GM23338 (cell line): ENCODE data around the gene UBE2G1. TPM values are rescaled to one million over a fixed set of nuclear protein-coding genes. Genes with fewer than 3 reads are reported as not detected.

Experiments used
- ATAC-seq: fragments of 200-7000 bp; cut with Tn5 transposase; 3 replicates; pipeline ENCODE4 v1.9.1; 2020
- DNase-seq: peaks from one replicate; pipeline ENCODE4 v3.0.0-alpha.2; 2015; ENCODE audit warnings: low spot score
- H2AFZ ChIP-seq: fragments of 200-600 bp; sonication (generic); 2 replicates; pipeline ENCODE4 v1.8.0; 2016; ENCODE audit warnings: antibody characterized with exemption, mild to moderate bottlenecking, moderate library complexity
- H3F3A ChIP-seq: fragments of 200-600 bp; sonication (generic); replicated peaks from 2 replicates; pipeline ENCODE4 v1.8.0; 2017; ENCODE audit warnings: antibody characterized with exemption, mixed run types, low read depth
- H3K27ac ChIP-seq: fragments of 200-600 bp; sonication (generic); 2 replicates; pipeline ENCODE4 v1.6.1; 2016; ENCODE audit warnings: low read depth
- H3K27me3 ChIP-seq: fragments of 200-600 bp; sonication (generic); 2 replicates; pipeline ENCODE4 v1.8.0; 2016; ENCODE audit warnings: mild to moderate bottlenecking, mixed run types, moderate library complexity; ENCODE audit not compliant: insufficient read depth
- H3K36me3 ChIP-seq: fragments of 200-600 bp; sonication (generic); 2 replicates; pipeline ENCODE4 v1.8.0; 2016; ENCODE audit warnings: mild to moderate bottlenecking; ENCODE audit not compliant: insufficient read depth
- H3K4me1 ChIP-seq: fragments of 200-600 bp; sonication (generic); 2 replicates; pipeline ENCODE4 v1.8.0; 2016; ENCODE audit warnings: mild to moderate bottlenecking, moderate library complexity; ENCODE audit not compliant: insufficient read depth
- H3K4me2 ChIP-seq: fragments of 200-600 bp; sonication (generic); 2 replicates; pipeline ENCODE4 v1.7.1; 2017; ENCODE audit warnings: mixed run types
- H3K4me3 ChIP-seq: fragments of 200-600 bp; sonication (generic); 2 replicates; pipeline ENCODE4 v1.6.1; 2016; ENCODE audit warnings: mixed run types
- H3K79me2 ChIP-seq: fragments of 200-600 bp; sonication (generic); replicated peaks from 2 replicates; pipeline ENCODE4 v1.8.0; 2017; ENCODE audit warnings: mild to moderate bottlenecking; ENCODE audit not compliant: insufficient read depth
- H3K9me2 ChIP-seq: fragments of 200-600 bp; sonication (generic); 2 replicates; pipeline ENCODE4 v1.8.0; 2017; ENCODE audit not compliant: insufficient read depth
- H4K20me1 ChIP-seq: fragments of 200-600 bp; sonication (generic); replicated peaks from 2 replicates; pipeline ENCODE4 v1.8.0; 2017; ENCODE audit warnings: mild to moderate bottlenecking; ENCODE audit not compliant: insufficient read depth
- H3K27ac Mint-ChIP-seq: 2 replicates; pipeline ENCODE4 v1.8.0; 2020; ENCODE audit warnings: inconsistent platforms, mild to moderate bottlenecking, moderate library complexity, mixed read lengths
- H3K27me3 Mint-ChIP-seq: 3 replicates; pipeline ENCODE4 v1.8.0; 2022; ENCODE audit warnings: low read depth, mild to moderate bottlenecking, moderate library complexity, mixed read lengths, inconsistent platforms; ENCODE audit not compliant: insufficient read depth, poor library complexity
- H3K36me3 Mint-ChIP-seq: 3 replicates; pipeline ENCODE4 v1.8.0; 2021; ENCODE audit warnings: low read depth, mild to moderate bottlenecking, inconsistent platforms, moderate library complexity, mixed read lengths
- H3K4me1 Mint-ChIP-seq: 3 replicates; pipeline ENCODE4 v1.8.0; 2020; ENCODE audit warnings: mild to moderate bottlenecking, inconsistent platforms, mixed read lengths
- H3K4me3 Mint-ChIP-seq: 3 replicates; pipeline ENCODE4 v1.8.0; 2021; ENCODE audit warnings: moderate library complexity, mild to moderate bottlenecking, inconsistent platforms, mixed read lengths
- H3K9me3 Mint-ChIP-seq: 3 replicates; pipeline ENCODE4 v1.8.0; 2020; ENCODE audit warnings: moderate library complexity, mild to moderate bottlenecking, inconsistent platforms, mixed read lengths
- CREB1 ChIP-seq: fragments of 250-450 bp; sonication (Bioruptor Pico); IDR thresholded peaks from 2 replicates; pipeline ENCODE4 v1.5.0; 2020; ENCODE audit warnings: low read depth, mild to moderate bottlenecking, moderate library complexity
- EZH2 ChIP-seq: fragments of 200-600 bp; sonication (generic); IDR thresholded peaks from one replicate; pipeline ENCODE4 v1.8.0; 2017; ENCODE audit warnings: antibody characterized with exemption, mild to moderate bottlenecking, low read depth; ENCODE audit not compliant: unreplicated experiment
- EZH2phosphoT487 ChIP-seq: fragments of 200-600 bp; sonication (generic); IDR thresholded peaks from one replicate; pipeline ENCODE4 v1.8.1; 2018; ENCODE audit warnings: antibody characterized with exemption; ENCODE audit not compliant: unreplicated experiment
- JUNB ChIP-seq: IDR thresholded peaks from one replicate; pipeline ENCODE4 v1.6.1; 2016; ENCODE audit warnings: antibody characterized with exemption; ENCODE audit not compliant: unreplicated experiment
- NANOG ChIP-seq: IDR thresholded peaks from 2 replicates; pipeline ENCODE4 v1.6.1; 2016; ENCODE audit warnings: antibody characterized with exemption, borderline replicate concordance
- STAT1 ChIP-seq: IDR thresholded peaks from one replicate; pipeline ENCODE4 v1.6.1; 2016; ENCODE audit warnings: antibody characterized with exemption; ENCODE audit not compliant: unreplicated experiment
- ZNF114 ChIP-seq: fragments of 250-450 bp; sonication (Bioruptor Pico); IDR thresholded peaks from 2 replicates; pipeline ENCODE4 v1.5.0; 2020; ENCODE audit warnings: mild to moderate bottlenecking, moderate library complexity
- polyA plus RNA-seq: library from polyadenylated mRNA; unstranded; fragments of >200 nt; fragmentation: Nextera tagmentation; extraction: Ambion mirVana; gene quantifications from 2 replicates; pipeline ENCODE4 v1.2.1, GENCODE V29; 2016
- total RNA-seq: library from RNA; depleted of rRNA; stranded (reverse); fragments of >200 nt; shearing (Covaris generic); gene quantifications from 2 replicates; pipeline ENCODE4 v1.2.3, GENCODE V29; 2014
- TF ChIP-seq, protein P1 (sequence below), 2 experiments: fragments of 200-600 bp in 1 of 2; sonication (generic) in 1 of 2; conservative IDR thresholded peaks; 2 replicates each; pipeline versions ENCODE4 v1.5.1 to v1.6.1; 2016 to 2017; ENCODE audit warnings: antibody characterized with exemption in 2 of 2, low read depth in 2 of 2, mild to moderate bottlenecking in 2 of 2, moderate library complexity in 1 of 2
- TF ChIP-seq, protein P2 (sequence below): IDR thresholded peaks from one replicate; pipeline ENCODE4 v1.6.1; 2018; ENCODE audit warnings: antibody characterized with exemption; ENCODE audit not compliant: unreplicated experiment
- TF ChIP-seq, protein P3 (sequence below): fragments of 250-450 bp; sonication (Bioruptor Pico); IDR thresholded peaks from 2 replicates; pipeline ENCODE4 v1.5.0; 2020; ENCODE audit warnings: mild to moderate bottlenecking, moderate library complexity

Gene UBE2G1
- total and polyA plus RNA-seq, 2 experiments from 2014 or later = 71.9 to 145 TPM

DNA sequence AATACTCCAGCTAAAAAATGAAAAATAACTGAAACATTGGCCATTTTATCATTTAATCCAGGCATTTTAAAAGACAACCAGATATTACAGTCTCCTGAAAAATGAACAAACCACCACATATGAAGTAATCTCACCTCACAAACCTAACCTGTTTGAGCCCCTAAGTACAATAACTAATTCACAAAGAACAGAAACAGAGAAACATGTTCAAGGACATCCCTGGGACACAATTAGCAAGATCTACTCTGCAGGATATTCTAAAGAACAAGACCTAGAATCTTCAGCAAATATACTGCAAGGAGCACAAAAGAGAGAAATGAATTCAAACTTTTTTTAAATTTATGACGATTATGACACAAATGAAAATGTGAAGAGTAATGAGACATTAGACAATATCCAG lies 51.9 kb downstream of the UBE2G1 start:
- H3K9me3 Mint-ChIP-seq = peaks cover 12% of the 10 kb centered on the region; the same call in 2 of the 3 replicates
- Histone ChIP-seq H2AFZ (no peak overlapping the region), H3K79me2 (peaks cover 100% of the 10 kb centered on the region), H3K27me3 (no peaks in the 10 kb centered on the region), H4K20me1 (peaks cover 62% of the 10 kb centered on the region), H3K36me3 (no peaks in the 10 kb centered on the region), H3K9me2 (no peaks in the 10 kb centered on the region), H3K27ac (no peak overlapping the region; the same call in 1 of the 2 replicates), H3K4me3 (no peak overlapping the region), H3K4me1 (peaks cover 42% of the 10 kb centered on the region), H3K4me2 (no peak overlapping the region), H3F3A (no peaks in the 10 kb centered on the region)
- TF ChIP-seq EZH2phosphoT487 (no peak), STAT1 (no peak), NANOG (no peak), ZNF114 (CRISPR knock-in tag) (no peak), JUNB (no peak), EZH2 (no peak), CREB1 (CRISPR knock-in tag) (no peak)
- TF ChIP-seq, protein P1, sequence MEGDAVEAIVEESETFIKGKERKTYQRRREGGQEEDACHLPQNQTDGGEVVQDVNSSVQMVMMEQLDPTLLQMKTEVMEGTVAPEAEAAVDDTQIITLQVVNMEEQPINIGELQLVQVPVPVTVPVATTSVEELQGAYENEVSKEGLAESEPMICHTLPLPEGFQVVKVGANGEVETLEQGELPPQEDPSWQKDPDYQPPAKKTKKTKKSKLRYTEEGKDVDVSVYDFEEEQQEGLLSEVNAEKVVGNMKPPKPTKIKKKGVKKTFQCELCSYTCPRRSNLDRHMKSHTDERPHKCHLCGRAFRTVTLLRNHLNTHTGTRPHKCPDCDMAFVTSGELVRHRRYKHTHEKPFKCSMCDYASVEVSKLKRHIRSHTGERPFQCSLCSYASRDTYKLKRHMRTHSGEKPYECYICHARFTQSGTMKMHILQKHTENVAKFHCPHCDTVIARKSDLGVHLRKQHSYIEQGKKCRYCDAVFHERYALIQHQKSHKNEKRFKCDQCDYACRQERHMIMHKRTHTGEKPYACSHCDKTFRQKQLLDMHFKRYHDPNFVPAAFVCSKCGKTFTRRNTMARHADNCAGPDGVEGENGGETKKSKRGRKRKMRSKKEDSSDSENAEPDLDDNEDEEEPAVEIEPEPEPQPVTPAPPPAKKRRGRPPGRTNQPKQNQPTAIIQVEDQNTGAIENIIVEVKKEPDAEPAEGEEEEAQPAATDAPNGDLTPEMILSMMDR (conservative IDR thresholded peaks at IDR 0.05; ENCODE audit: low read depth in 2 of 2) = no peak
- TF ChIP-seq, protein P2, sequence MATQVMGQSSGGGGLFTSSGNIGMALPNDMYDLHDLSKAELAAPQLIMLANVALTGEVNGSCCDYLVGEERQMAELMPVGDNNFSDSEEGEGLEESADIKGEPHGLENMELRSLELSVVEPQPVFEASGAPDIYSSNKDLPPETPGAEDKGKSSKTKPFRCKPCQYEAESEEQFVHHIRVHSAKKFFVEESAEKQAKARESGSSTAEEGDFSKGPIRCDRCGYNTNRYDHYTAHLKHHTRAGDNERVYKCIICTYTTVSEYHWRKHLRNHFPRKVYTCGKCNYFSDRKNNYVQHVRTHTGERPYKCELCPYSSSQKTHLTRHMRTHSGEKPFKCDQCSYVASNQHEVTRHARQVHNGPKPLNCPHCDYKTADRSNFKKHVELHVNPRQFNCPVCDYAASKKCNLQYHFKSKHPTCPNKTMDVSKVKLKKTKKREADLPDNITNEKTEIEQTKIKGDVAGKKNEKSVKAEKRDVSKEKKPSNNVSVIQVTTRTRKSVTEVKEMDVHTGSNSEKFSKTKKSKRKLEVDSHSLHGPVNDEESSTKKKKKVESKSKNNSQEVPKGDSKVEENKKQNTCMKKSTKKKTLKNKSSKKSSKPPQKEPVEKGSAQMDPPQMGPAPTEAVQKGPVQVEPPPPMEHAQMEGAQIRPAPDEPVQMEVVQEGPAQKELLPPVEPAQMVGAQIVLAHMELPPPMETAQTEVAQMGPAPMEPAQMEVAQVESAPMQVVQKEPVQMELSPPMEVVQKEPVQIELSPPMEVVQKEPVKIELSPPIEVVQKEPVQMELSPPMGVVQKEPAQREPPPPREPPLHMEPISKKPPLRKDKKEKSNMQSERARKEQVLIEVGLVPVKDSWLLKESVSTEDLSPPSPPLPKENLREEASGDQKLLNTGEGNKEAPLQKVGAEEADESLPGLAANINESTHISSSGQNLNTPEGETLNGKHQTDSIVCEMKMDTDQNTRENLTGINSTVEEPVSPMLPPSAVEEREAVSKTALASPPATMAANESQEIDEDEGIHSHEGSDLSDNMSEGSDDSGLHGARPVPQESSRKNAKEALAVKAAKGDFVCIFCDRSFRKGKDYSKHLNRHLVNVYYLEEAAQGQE = no peak
- TF ChIP-seq, protein P3, sequence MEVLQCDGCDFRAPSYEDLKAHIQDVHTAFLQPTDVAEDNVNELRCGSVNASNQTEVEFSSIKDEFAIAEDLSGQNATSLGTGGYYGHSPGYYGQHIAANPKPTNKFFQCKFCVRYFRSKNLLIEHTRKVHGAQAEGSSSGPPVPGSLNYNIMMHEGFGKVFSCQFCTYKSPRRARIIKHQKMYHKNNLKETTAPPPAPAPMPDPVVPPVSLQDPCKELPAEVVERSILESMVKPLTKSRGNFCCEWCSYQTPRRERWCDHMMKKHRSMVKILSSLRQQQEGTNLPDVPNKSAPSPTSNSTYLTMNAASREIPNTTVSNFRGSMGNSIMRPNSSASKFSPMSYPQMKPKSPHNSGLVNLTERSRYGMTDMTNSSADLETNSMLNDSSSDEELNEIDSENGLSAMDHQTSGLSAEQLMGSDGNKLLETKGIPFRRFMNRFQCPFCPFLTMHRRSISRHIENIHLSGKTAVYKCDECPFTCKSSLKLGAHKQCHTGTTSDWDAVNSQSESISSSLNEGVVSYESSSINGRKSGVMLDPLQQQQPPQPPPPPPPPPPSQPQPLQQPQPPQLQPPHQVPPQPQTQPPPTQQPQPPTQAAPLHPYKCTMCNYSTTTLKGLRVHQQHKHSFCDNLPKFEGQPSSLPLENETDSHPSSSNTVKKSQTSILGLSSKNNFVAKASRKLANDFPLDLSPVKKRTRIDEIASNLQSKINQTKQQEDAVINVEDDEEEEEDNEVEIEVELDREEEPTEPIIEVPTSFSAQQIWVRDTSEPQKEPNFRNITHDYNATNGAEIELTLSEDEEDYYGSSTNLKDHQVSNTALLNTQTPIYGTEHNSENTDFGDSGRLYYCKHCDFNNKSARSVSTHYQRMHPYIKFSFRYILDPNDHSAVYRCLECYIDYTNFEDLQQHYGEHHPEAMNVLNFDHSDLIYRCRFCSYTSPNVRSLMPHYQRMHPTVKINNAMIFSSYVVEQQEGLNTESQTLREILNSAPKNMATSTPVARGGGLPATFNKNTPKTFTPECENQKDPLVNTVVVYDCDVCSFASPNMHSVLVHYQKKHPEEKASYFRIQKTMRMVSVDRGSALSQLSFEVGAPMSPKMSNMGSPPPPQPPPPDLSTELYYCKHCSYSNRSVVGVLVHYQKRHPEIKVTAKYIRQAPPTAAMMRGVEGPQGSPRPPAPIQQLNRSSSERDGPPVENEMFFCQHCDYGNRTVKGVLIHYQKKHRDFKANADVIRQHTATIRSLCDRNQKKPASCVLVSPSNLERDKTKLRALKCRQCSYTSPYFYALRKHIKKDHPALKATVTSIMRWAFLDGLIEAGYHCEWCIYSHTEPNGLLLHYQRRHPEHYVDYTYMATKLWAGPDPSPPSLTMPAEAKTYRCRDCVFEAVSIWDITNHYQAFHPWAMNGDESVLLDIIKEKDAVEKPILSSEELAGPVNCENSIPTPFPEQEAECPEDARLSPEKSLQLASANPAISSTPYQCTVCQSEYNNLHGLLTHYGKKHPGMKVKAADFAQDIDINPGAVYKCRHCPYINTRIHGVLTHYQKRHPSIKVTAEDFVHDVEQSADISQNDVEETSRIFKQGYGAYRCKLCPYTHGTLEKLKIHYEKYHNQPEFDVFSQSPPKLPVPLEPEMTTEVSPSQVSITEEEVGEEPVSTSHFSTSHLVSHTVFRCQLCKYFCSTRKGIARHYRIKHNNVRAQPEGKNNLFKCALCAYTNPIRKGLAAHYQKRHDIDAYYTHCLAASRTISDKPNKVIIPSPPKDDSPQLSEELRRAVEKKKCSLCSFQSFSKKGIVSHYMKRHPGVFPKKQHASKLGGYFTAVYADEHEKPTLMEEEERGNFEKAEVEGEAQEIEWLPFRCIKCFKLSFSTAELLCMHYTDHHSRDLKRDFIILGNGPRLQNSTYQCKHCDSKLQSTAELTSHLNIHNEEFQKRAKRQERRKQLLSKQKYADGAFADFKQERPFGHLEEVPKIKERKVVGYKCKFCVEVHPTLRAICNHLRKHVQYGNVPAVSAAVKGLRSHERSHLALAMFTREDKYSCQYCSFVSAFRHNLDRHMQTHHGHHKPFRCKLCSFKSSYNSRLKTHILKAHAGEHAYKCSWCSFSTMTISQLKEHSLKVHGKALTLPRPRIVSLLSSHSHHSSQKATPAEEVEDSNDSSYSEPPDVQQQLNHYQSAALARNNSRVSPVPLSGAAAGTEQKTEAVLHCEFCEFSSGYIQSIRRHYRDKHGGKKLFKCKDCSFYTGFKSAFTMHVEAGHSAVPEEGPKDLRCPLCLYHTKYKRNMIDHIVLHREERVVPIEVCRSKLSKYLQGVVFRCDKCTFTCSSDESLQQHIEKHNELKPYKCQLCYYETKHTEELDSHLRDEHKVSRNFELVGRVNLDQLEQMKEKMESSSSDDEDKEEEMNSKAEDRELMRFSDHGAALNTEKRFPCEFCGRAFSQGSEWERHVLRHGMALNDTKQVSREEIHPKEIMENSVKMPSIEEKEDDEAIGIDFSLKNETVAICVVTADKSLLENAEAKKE (CRISPR knock-in tag) = no peak
- H3K36me3 Mint-ChIP-seq = peaks cover 37% of the 10 kb centered on the region
- no peak for DNase-seq
- H3K4me1 Mint-ChIP-seq = peaks cover 57% of the 10 kb centered on the region
- no peak overlapping the region for H3K4me3 Mint-ChIP-seq
- H3K27me3 Mint-ChIP-seq = peaks cover 6% of the 10 kb centered on the region
- no peak for ATAC-seq
- 0 out of 2 replicates have a peak overlapping the region, but pooled peaks have one; percentile 4 for H3K27ac Mint-ChIP-seq
